K562 (cell line): ENCODE measurements around the gene SLC9A7. TPM values are rescaled to one million over a fixed set of nuclear protein-coding genes. Genes with fewer than 3 reads are reported as not detected.

Source experiments
- ATAC-seq: fragments of 200-7000 bp; cut with Tn5 transposase; 3 replicates; pipeline ENCODE4 v1.9.1; 2020; ENCODE audit warnings: moderate library complexity
- BruUV-seq: library from RNA; stranded (reverse); fragments of 400-500 nt; replicated peaks from 2 replicates; lab custom pipeline; 2021; lab: Mats Ljungman, UMichigan
- CTCF ChIA-PET: fragments of 300-600 bp; formaldehyde crosslinking; extraction: SDS; loops from one replicate; lab custom pipeline; 2021; ENCODE audit warnings: low intra/inter-chr PET ratio; lab: Yijun Ruan, JAX
- POLR2A ChIA-PET: fragments of 300-600, 350-650 bp; sonication (Branson Sonifier 250); formaldehyde crosslinking; extraction: SDS; loops from one replicate; lab custom pipeline; 2021; ENCODE audit warnings: antibody characterized with exemption, inconsistent platforms; lab: Yijun Ruan, JAX
- DNase-seq, 4 experiments: peaks; one replicate each; pipeline versions ENCODE4 v3.0.0 to v3.0.0-alpha.2; 2011 to 2018; ENCODE audit warnings: low spot score in 3 of 4, mixed read lengths in 3 of 4; ENCODE audit errors: extremely low read depth in 1 of 4
- FAIRE-seq: peaks from 2 replicates; lab custom pipeline; 2011; peaks lifted over from hg19 to GRCh38; lab: Jason Lieb, UNC
- H2AFZ ChIP-seq: 2 replicates; pipeline ENCODE4 v1.6.0; 2011; ENCODE audit warnings: low read depth, low read length, control low read depth, inconsistent platforms
- H3K27ac ChIP-seq: fragments of 200-600 bp; 3 replicates; pipeline ENCODE4 v1.8.0; 2011; ENCODE audit warnings: low read depth, mild to moderate bottlenecking, control low read depth, inconsistent platforms, low read length, moderate library complexity, mixed read lengths; ENCODE audit errors: extremely low read depth
- H3K27me3 ChIP-seq, 2 experiments: fragments of 300-600 bp in 1 of 2; 2 replicates in 1 of 2; 3 replicates in 1 of 2; pipeline versions ENCODE4 v1.6.0 to v1.8.0; 2011; ENCODE audit warnings: inconsistent platforms in 2 of 2, low read length in 2 of 2, mild to moderate bottlenecking in 1 of 2, mixed read lengths in 1 of 2, moderate library complexity in 1 of 2; ENCODE audit not compliant: control insufficient read depth in 2 of 2, insufficient read depth in 2 of 2
- H3K36me3 ChIP-seq: fragments of 300-600 bp; 3 replicates; pipeline ENCODE4 v1.8.0; 2011; ENCODE audit warnings: mild to moderate bottlenecking, low read length, inconsistent platforms; ENCODE audit not compliant: control insufficient read depth, insufficient read depth
- H3K4me1 ChIP-seq, 2 experiments: fragments of 200-600 bp in 1 of 2; replicated peaks in 1 of 2; 2 replicates in 1 of 2; 3 replicates in 1 of 2; pipeline versions ENCODE4 v1.5.1 to v1.8.0; 2011; ENCODE audit warnings: inconsistent platforms in 2 of 2, low read length in 2 of 2, mild to moderate bottlenecking in 1 of 2, mixed read lengths in 1 of 2, moderate library complexity in 1 of 2; ENCODE audit not compliant: control insufficient read depth in 2 of 2, insufficient read depth in 2 of 2
- H3K4me2 ChIP-seq: 2 replicates; pipeline ENCODE4 v1.6.1; 2011; ENCODE audit warnings: low read length, control low read depth, inconsistent platforms, mixed read lengths; ENCODE audit not compliant: insufficient read depth
- H3K4me3 ChIP-seq: fragments of 200-600 bp; sonication (generic), shearing (Covaris generic); 2 replicates; pipeline ENCODE4 v1.5.1; 2016; ENCODE audit warnings: control low read depth, inconsistent platforms
- H3K79me2 ChIP-seq: fragments of 200-600 bp; 3 replicates; pipeline ENCODE4 v1.8.0; 2011; ENCODE audit warnings: low read length, inconsistent platforms; ENCODE audit not compliant: control insufficient read depth, insufficient read depth
- H3K9ac ChIP-seq, 2 experiments: 2 replicates each; pipeline versions ENCODE4 v1.6.0 to v1.6.1; 2011; ENCODE audit warnings: low read depth in 2 of 2, low read length in 2 of 2, control low read depth in 1 of 2, inconsistent platforms in 1 of 2, mild to moderate bottlenecking in 1 of 2, mixed read lengths in 1 of 2; ENCODE audit not compliant: insufficient read depth in 1 of 2
- H3K9me1 ChIP-seq: one replicate; pipeline ENCODE4 v1.6.0; 2011; ENCODE audit warnings: inconsistent platforms, mild to moderate bottlenecking, low read length, moderate library complexity; ENCODE audit not compliant: control insufficient read depth, insufficient read depth
- H3K9me3 ChIP-seq: replicated peaks from 2 replicates; pipeline ENCODE4 v1.5.1; 2011; ENCODE audit warnings: low read depth, low read length, inconsistent platforms; ENCODE audit not compliant: control insufficient read depth, insufficient read depth
- H4K20me1 ChIP-seq: replicated peaks from 2 replicates; pipeline ENCODE4 v1.6.1; 2011; ENCODE audit warnings: low read length, inconsistent platforms, mixed read lengths; ENCODE audit not compliant: control insufficient read depth, insufficient read depth
- GTF2B ChIP-seq: IDR thresholded peaks from 2 replicates; pipeline ENCODE4 v1.6.1; 2011; ENCODE audit not compliant: insufficient read length; ENCODE audit errors: extremely low read depth
- ILK ChIP-seq: fragments of 450-650 bp; IDR thresholded peaks from 2 replicates; pipeline ENCODE4 v1.6.1; 2016; ENCODE audit warnings: missing genetic modification characterization, low read depth, mild to moderate bottlenecking, missing compliant biosample characterization, moderate library complexity, borderline replicate concordance
- LEF1 ChIP-seq: fragments of 450-650 bp; IDR thresholded peaks from 2 replicates; pipeline ENCODE4 v1.6.1; 2016; ENCODE audit warnings: mild to moderate bottlenecking
- MLLT1 ChIP-seq, 2 experiments: fragments of 450-650 bp; IDR thresholded peaks; 2 replicates each; pipeline ENCODE4 v1.6.1; 2016
- MTA1 ChIP-seq: fragments of 450-650 bp; IDR thresholded peaks from 2 replicates; pipeline ENCODE4 v1.6.1; 2017; ENCODE audit warnings: borderline replicate concordance
- NCOR1 ChIP-seq: fragments of 450-650 bp; IDR thresholded peaks from 2 replicates; pipeline ENCODE4 v1.6.1; 2016; ENCODE audit warnings: mild to moderate bottlenecking, moderate library complexity
- NFE2L1 ChIP-seq: fragments of 450-650 bp; IDR thresholded peaks from 2 replicates; pipeline ENCODE4 v1.6.1; 2016; ENCODE audit warnings: missing genetic modification characterization, low read depth, mild to moderate bottlenecking, missing compliant biosample characterization, moderate library complexity, borderline replicate concordance
- PPARD ChIP-seq: fragments of 250-450 bp; sonication (Bioruptor Pico); IDR thresholded peaks from 2 replicates; pipeline ENCODE4 v1.8.0; 2022; ENCODE audit warnings: inconsistent platforms, mild to moderate bottlenecking, moderate library complexity
- RBBP5 ChIP-seq: fragments of 200-600 bp; sonication (generic); IDR thresholded peaks from 2 replicates; pipeline ENCODE4 v1.6.1; 2012; ENCODE audit warnings: borderline replicate concordance, mild to moderate bottlenecking, low read length, control low read depth, inconsistent platforms; ENCODE audit not compliant: insufficient read depth, poor library complexity, severe bottlenecking
- SIRT6 ChIP-seq: IDR thresholded peaks from one replicate; pipeline ENCODE4 v1.6.1; 2012; ENCODE audit warnings: low read depth, mild to moderate bottlenecking, control low read depth, inconsistent platforms, low read length, moderate library complexity
- SMARCA4 ChIP-seq: fragments of 450-650 bp; IDR thresholded peaks from 2 replicates; pipeline ENCODE4 v1.6.1; 2016
- ZFP36 ChIP-seq: fragments of 150-350 bp; IDR thresholded peaks from 2 replicates; pipeline ENCODE4 v1.6.1; 2018; ENCODE audit warnings: low read length, low read depth; ENCODE audit not compliant: partially characterized antibody
- ZNF124 ChIP-seq: sonication (generic); formaldehyde crosslinking; IDR thresholded peaks from 2 replicates; pipeline ENCODE4 v1.8.1; 2022; ENCODE audit warnings: missing genetic modification reagents
- WGBS: fragments of 100-300 bp; shearing (Covaris generic); methylation state at CpG from one replicate; pipeline ENCODE4 v1.1.6; 2016; ENCODE audit warnings: low coverage, mixed read lengths; ENCODE audit not compliant: insufficient coverage; ENCODE audit errors: missing lambda C conversion rate; 5-methylcytosine and 5-hydroxymethylcytosine counted together
- in situ Hi-C: fragments of 300-500 bp; cut with MboI; formaldehyde crosslinking; loops from 4 replicates; pipeline ENCODE4 v1.15.0; 2018; ENCODE audit warnings: inconsistent platforms, mixed read lengths
- intact Hi-C: fragments of 100-400 bp; cut with micrococcal nuclease; formaldehyde crosslinking; loops from 2 replicates; pipeline ENCODE4 v1.14.2; 2022
- polyA plus RNA-seq, 8 experiments: library from polyadenylated mRNA; depleted of rRNA in 4 of 8; stranded (reverse) in 5 of 8; unstranded in 3 of 8; fragments of >200 nt; fragmentation: Nextera tagmentation in 2 of 8; fragmentation: Illumina TruSeq in 1 of 8; extraction: Ambion mirVana in 2 of 8; extraction: Trizol in 1 of 8; gene quantifications; 2 replicates each; pipeline versions ENCODE4 v1.2.1 to v1.2.3, GENCODE V29; 2011 to 2014; ENCODE audit warnings: inconsistent platforms in 1 of 8, missing spikeins in 1 of 8
- total RNA-seq, 7 experiments: library from RNA; depleted of rRNA in 6 of 7; stranded (reverse); fragments of >200 nt in 6 of 7; fragmentation: Illumina TruSeq in 2 of 7; extraction: Trizol in 2 of 7; gene quantifications; 2 replicates each; pipeline versions ENCODE4 v1.2.1 to v1.2.3, GENCODE V29; 2011 to 2021; ENCODE audit warnings: low replicate concordance in 1 of 7

The SLC9A7 gene
- total and polyA plus RNA-seq, 9 of the 15 experiments (the other 6 are each of a cell fraction or from before 2014, with no cell fraction given): 0.04 to 0.13 (median 0.09) TPM; not detected in 5

GRCh38 chrX:46673620-46674359 is 85.1 kb downstream of the SLC9A7 start:
- POLR2A ChIA-PET: no interaction called here
- CTCF ChIA-PET: no interaction called here

GRCh38 chrX:46670316-46670715 is 88.6 kb downstream of the SLC9A7 start:
- Histone ChIP-seq H2AFZ (no peak overlapping the region), H3K4me1 (no peaks in the 10 kb centered on the region), H3K27me3 (no peaks in the 10 kb centered on the region; a peak in 1 of 5 replicates), H3K9ac (no peak overlapping the region), H3K9me1 (no peaks in the 10 kb centered on the region), H3K9me3 (no peaks in the 10 kb centered on the region), H3K4me3 (no peak overlapping the region), H3K79me2 (no peaks in the 10 kb centered on the region), H3K36me3 (no peaks in the 10 kb centered on the region), H4K20me1 (no peaks in the 10 kb centered on the region), H3K4me2 (no peak overlapping the region), H3K27ac (no peak overlapping the region)
- no peak for FAIRE-seq
- 0% methylated on average over 3 of the region's 3 CpGs for WGBS
- DNase-seq: no peak
- in situ Hi-C loops: no loop called here
- intact Hi-C loops: no loop called here
- BruUV-seq: no TSS peak
- ChIA-PET POLR2A (no interaction called here), CTCF (no interaction called here)
- ATAC-seq: no peak
- no peak for TF ChIP-seq SIRT6
- no peak for TF ChIP-seq ZNF124 (CRISPR knock-in tag)
- no peak for TF ChIP-seq RBBP5
- TF ChIP-seq LEF1: no peak
- no peak for TF ChIP-seq NFE2L1 (tag)
- no peak for TF ChIP-seq NCOR1
- TF ChIP-seq ZFP36: no peak
- TF ChIP-seq MLLT1 (IDR thresholded peaks at IDR 0.05): no peak
- no peak for TF ChIP-seq ILK (tag)

More at GRCh38 chrX:46673620-46674359, 85.1 kb downstream of the SLC9A7 start:
- intact Hi-C loops (no loop called here), in situ Hi-C loops (no loop called here)
- H4K20me1 ChIP-seq: no peaks in the 10 kb centered on the region
- no peak for TF ChIP-seq PPARD
- TF ChIP-seq SMARCA4: no peak
- TF ChIP-seq GTF2B: no peak
- TF ChIP-seq MTA1: no peak
- no peak overlapping the region for H3K9ac ChIP-seq
- H3K79me2 ChIP-seq: no peaks in the 10 kb centered on the region
- BruUV-seq: no TSS peak
- H2AFZ ChIP-seq: no peak overlapping the region
- H3K4me2 ChIP-seq: no peak overlapping the region
- H3K27me3 ChIP-seq: no peaks in the 10 kb centered on the region; a peak in 1 of 5 replicates
- H3K27ac ChIP-seq: no peak overlapping the region
- DNase-seq: no peak
- H3K36me3 ChIP-seq: no peaks in the 10 kb centered on the region
- no peak for ATAC-seq
- 1% methylated on average over 5 of the region's 5 CpGs for WGBS
- H3K9me3 ChIP-seq: no peaks in the 10 kb centered on the region
- FAIRE-seq: no peak
- no peaks in the 10 kb centered on the region for H3K4me1 ChIP-seq
- no peaks in the 10 kb centered on the region for H3K9me1 ChIP-seq
- H3K4me3 ChIP-seq: no peak overlapping the region
